Activated naive CD8-positive, alpha-beta T cell treated with anti-CD3 and anti-CD28 coated beads for 36 hours (primary cell): ENCODE measurements around the gene ZNF750. TPM values are rescaled to one million over a fixed set of nuclear protein-coding genes. Genes with fewer than 3 reads are reported as not detected.

Experiments used
- DNase-seq: peaks from one replicate; pipeline ENCODE4 v3.0.0; 2021
- H3K27ac Mint-ChIP-seq: one replicate; pipeline ENCODE4 v1.8.0; 2022; ENCODE audit warnings: mild to moderate bottlenecking, moderate library complexity, mixed read lengths
- H3K27me3 Mint-ChIP-seq: one replicate; pipeline ENCODE4 v1.8.0; 2022; ENCODE audit warnings: mild to moderate bottlenecking, mixed read lengths
- H3K36me3 Mint-ChIP-seq: one replicate; pipeline ENCODE4 v1.8.0; 2021; ENCODE audit warnings: mild to moderate bottlenecking, mixed read lengths
- H3K4me1 Mint-ChIP-seq: one replicate; pipeline ENCODE4 v1.8.0; 2021; ENCODE audit warnings: mixed read lengths
- H3K4me3 Mint-ChIP-seq: one replicate; pipeline ENCODE4 v1.8.0; 2022; ENCODE audit warnings: mild to moderate bottlenecking, moderate library complexity, mixed read lengths
- H3K9me3 Mint-ChIP-seq: one replicate; pipeline ENCODE4 v1.8.0; 2022; ENCODE audit warnings: mixed read lengths
- total RNA-seq, 2 experiments: library from RNA; stranded (reverse); gene quantifications; one replicate each; pipeline ENCODE4 v1.2.3, GENCODE V29; 2021

ZNF750 gene
- total RNA-seq, 2 experiments from 2014 or later = not detected

DNA sequence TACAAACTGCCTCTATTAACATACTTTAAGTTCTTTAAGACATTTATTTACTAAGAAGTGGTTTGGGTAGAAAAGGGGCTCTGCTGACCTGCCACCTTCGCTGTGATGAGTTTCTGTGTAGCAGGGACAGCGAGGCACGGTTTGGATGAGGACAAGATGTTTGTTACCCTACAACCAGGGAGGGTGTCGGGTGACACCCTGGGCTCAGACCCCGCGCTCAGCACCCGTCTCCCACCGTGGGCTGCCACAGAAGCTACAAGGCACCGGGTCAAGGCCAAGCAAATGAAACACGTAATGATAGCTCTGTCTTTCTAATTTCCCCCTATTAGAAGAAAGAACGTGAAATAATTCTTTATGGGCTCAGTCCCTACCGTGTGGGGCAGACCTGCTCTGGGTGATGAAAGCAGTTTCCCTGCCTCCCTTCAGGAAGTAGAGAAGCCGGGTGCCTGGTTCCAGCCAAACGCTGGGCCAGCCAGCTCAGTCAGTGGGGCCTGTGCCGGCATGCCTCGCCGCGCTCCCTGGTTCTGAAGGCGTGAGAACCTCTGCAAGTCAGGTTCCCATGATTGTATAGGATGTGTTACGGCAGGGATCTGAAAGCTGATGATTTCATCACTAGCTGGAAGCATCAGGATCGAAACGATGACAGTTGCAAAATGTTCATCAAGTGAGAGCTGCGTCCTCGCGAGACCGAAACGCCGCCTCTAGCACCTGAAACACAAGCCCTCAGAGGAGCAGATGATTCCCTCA lies 3.9 kb downstream of the ZNF750 start:
- H3K4me1 Mint-ChIP-seq = no peaks in the 10 kb centered on the region
- DNase-seq = no peak
- no peak overlapping the region for H3K4me3 Mint-ChIP-seq
- H3K27me3 Mint-ChIP-seq = no peaks in the 10 kb centered on the region
- H3K27ac Mint-ChIP-seq = no peak overlapping the region
- H3K9me3 Mint-ChIP-seq = no peaks in the 10 kb centered on the region
- no peaks in the 10 kb centered on the region for H3K36me3 Mint-ChIP-seq

DNA sequence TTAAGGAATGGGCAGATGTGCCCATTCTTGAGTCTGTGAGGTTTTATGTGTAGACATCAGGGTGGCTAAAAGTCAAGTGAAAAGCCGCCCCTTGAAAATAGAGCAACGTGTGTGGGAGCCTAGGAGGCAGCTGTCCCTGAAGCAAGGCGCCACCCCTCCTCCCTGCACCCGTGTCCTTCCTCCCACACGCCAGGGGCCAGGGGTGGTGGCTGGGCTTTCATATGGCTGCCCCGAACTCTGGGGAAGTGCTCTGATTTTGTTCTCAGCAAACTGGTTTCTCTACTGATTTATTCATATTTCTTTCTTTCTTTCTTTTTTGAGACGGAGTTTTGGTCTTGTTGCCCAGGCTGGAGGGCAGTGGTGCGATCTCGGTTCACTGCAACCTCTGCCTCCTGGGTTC lies 4.7 kb downstream of the ZNF750 start:
- no peak for DNase-seq
- H3K4me3 Mint-ChIP-seq = no peak overlapping the region
- no peak overlapping the region for H3K27ac Mint-ChIP-seq
- no peaks in the 10 kb centered on the region for H3K27me3 Mint-ChIP-seq
- H3K36me3 Mint-ChIP-seq = no peaks in the 10 kb centered on the region
- H3K9me3 Mint-ChIP-seq = no peaks in the 10 kb centered on the region
- no peaks in the 10 kb centered on the region for H3K4me1 Mint-ChIP-seq

DNA sequence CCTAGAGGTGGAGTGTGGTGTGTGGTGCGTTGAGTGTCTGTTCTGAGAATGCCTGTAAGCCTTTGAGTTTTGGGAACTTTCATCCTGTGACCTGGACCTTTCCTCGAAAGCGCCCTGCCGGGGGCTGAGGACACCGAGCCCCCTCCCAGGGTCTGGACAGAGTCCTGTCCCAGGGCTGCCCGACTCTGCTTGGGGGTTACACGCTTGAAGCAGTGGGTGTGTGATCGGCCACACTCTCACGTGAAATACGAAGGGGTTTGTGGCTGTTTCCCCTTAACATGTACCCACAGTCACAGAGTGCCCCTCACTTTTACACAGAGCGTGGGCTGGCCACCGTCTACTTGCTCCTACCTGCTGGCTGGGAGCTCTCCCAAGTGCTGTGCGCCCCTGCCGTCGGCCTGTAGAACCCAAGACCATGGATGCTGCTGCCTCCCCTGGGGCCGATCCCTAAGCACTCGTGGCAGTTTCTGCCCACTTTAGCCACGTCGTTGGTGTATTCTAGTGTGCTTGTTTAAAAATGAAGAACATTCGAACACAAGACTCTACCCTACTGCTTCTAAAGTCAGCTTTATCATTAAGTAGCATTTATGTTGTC lies 6.8 kb downstream of the ZNF750 start:
- H3K9me3 Mint-ChIP-seq = peaks cover under 1% of the 10 kb centered on the region
- no peak overlapping the region for H3K27ac Mint-ChIP-seq
- H3K36me3 Mint-ChIP-seq = peaks cover 12% of the 10 kb centered on the region
- H3K4me1 Mint-ChIP-seq = no peaks in the 10 kb centered on the region
- no peak overlapping the region for H3K4me3 Mint-ChIP-seq
- H3K27me3 Mint-ChIP-seq = no peaks in the 10 kb centered on the region
- no peak for DNase-seq

GRCh38 chr17:82832411-82832810 lies 7.4 kb downstream of the ZNF750 start:
- no peaks in the 10 kb centered on the region for H3K4me1 Mint-ChIP-seq
- H3K27ac Mint-ChIP-seq = no peak overlapping the region
- no peak overlapping the region for H3K4me3 Mint-ChIP-seq
- H3K9me3 Mint-ChIP-seq = peaks cover 5% of the 10 kb centered on the region
- H3K36me3 Mint-ChIP-seq = peaks cover 18% of the 10 kb centered on the region
- H3K27me3 Mint-ChIP-seq = no peaks in the 10 kb centered on the region
- no peak for DNase-seq

DNA sequence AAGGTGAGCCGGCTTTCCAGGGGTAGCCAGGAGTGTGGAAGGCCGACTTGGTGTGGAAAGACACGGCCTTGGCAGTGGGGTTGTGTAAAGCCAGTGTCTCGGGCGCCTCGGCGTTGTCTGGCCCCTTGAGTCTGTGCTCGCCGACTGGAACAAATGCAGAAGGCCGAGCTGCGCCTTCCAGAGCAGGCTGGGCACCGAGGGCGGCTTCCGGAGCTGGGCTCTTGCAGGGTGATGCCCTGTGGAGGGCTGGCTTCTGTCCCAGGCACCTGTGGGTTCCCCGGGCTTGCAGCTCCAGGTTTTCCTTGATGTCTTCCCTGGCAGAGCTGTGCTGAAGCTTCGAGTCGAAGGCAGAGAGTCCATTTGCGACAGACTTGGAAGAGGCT lies 8.0 kb downstream of the ZNF750 start:
- H3K4me1 Mint-ChIP-seq = no peaks in the 10 kb centered on the region
- no peaks in the 10 kb centered on the region for H3K27me3 Mint-ChIP-seq
- H3K27ac Mint-ChIP-seq = no peak overlapping the region
- peaks cover 5% of the 10 kb centered on the region for H3K9me3 Mint-ChIP-seq
- DNase-seq = no peak
- H3K36me3 Mint-ChIP-seq = peaks cover 24% of the 10 kb centered on the region
- no peak overlapping the region for H3K4me3 Mint-ChIP-seq

GRCh38 chr17:82831041-82831817 lies 8.6 kb downstream of the ZNF750 start:
- Mint-ChIP-seq H3K27ac (no peak overlapping the region), H3K4me3 (no peak overlapping the region), H3K27me3 (no peaks in the 10 kb centered on the region), H3K9me3 (peaks cover 5% of the 10 kb centered on the region), H3K4me1 (no peaks in the 10 kb centered on the region), H3K36me3 (peaks cover 26% of the 10 kb centered on the region)
- DNase-seq = no peak

DNA sequence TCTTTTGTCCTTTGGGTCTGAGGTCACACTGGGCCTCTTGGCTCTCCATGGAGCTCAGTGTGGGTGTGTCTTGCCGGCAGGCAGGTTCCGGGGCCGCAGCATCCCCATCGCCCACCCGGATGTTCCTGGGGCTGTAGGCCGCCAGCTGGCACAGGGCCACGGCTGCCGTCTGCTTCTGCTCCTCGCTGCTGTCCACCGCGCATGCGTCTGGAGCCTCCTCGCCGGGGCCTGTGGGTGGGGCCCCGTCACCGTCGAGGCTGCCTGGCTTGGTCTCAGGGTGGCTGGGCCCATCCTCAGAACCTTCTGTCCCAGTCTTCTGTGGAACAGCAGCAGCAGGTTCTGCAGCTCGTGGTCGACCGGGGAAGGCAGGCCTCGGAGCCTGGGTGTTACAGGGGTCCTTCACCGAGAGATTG lies 9.6 kb downstream of the ZNF750 start:
- no peaks in the 10 kb centered on the region for H3K4me1 Mint-ChIP-seq
- no peaks in the 10 kb centered on the region for H3K27me3 Mint-ChIP-seq
- no peak overlapping the region for H3K27ac Mint-ChIP-seq
- DNase-seq = no peak
- peaks cover 26% of the 10 kb centered on the region for H3K36me3 Mint-ChIP-seq
- H3K4me3 Mint-ChIP-seq = no peak overlapping the region
- H3K9me3 Mint-ChIP-seq = peaks cover 5% of the 10 kb centered on the region

DNA sequence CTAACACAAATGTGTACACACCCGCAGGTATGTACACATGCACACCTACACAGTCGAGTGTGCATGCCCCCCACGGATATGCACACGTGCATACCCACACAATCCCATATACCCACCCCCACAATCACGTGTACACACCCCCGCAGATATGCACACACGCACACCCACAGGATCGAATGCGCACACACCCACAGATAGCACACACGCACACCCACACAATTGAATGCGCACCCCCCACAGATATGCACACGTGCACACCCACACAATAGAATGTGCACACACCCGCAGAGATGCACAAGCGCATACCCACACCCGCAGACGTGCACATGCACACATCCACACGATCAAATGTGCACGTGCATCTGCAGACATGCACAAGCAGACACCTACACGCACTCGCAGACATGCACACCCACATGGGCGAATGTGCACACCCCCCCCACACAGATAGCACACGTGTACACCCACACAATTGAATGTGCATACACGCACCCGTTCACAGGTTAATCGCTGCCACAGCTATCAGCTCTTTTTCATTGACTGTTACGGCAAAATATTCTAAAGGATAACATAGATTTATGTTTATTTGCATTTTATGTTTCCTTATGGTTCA lies 10.8 kb downstream of the ZNF750 start:
- H3K4me1 Mint-ChIP-seq = no peaks in the 10 kb centered on the region
- no peaks in the 10 kb centered on the region for H3K27me3 Mint-ChIP-seq
- H3K27ac Mint-ChIP-seq = no peak overlapping the region
- H3K4me3 Mint-ChIP-seq = no peak overlapping the region
- H3K36me3 Mint-ChIP-seq = peaks cover 26% of the 10 kb centered on the region
- no peak for DNase-seq
- H3K9me3 Mint-ChIP-seq = peaks cover 5% of the 10 kb centered on the region

DNA sequence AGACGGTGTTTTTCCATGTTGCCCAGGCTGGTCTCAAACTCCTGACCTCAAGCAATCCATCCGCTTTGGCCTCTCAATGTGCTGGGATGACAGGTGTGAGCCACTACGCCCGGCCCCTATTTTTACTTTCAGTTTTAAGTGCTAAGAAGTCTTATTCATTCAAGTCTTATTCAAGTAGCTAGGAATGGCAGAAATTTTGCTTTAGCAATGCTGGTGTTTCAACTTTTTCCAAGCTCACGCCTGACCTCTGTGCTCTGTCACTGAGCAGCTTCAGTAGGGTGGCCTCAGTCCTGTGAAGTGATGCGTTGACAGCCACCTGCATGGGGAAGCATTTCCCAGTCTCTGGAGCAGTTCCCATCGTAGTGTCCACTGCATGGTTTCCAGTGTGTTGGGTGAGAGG lies 12.9 kb downstream of the ZNF750 start:
- Mint-ChIP-seq H3K4me1 (no peaks in the 10 kb centered on the region), H3K4me3 (no peak overlapping the region), H3K36me3 (peaks cover 32% of the 10 kb centered on the region), H3K27me3 (no peaks in the 10 kb centered on the region), H3K27ac (no peak overlapping the region), H3K9me3 (peaks cover 5% of the 10 kb centered on the region)
- no peak for DNase-seq

DNA sequence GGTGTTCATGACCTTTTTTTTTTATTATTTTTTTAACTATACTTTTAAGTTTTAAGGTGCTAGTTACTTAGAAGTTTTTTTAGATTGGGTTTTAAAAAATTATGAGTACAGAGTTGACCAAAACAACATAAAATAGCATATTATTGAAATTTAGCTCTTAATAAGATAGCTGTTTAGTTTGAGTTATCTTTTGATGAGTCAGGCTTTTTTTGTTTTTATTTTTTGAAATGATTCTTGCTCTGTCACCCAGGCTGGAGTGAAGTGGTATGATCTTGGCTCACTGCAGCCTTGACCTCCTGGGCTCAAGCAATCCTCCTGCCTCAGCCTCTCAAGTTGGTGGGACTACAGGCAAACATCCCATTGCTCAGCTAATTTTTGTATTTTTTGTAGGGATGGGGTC lies 13.6 kb downstream of the ZNF750 start:
- peaks cover 5% of the 10 kb centered on the region for H3K9me3 Mint-ChIP-seq
- H3K27me3 Mint-ChIP-seq = no peaks in the 10 kb centered on the region
- no peak overlapping the region for H3K27ac Mint-ChIP-seq
- no peaks in the 10 kb centered on the region for H3K4me1 Mint-ChIP-seq
- no peak overlapping the region for H3K4me3 Mint-ChIP-seq
- H3K36me3 Mint-ChIP-seq = peaks cover 33% of the 10 kb centered on the region
- DNase-seq = no peak

- no peaks in the 10 kb centered on the region for H3K27me3 Mint-ChIP-seq
- H3K4me3 Mint-ChIP-seq = no peak overlapping the region
- H3K27ac Mint-ChIP-seq = no peak overlapping the region
- H3K4me1 Mint-ChIP-seq = no peaks in the 10 kb centered on the region
- no peak for DNase-seq
- H3K36me3 Mint-ChIP-seq = peaks cover 39% of the 10 kb centered on the region
- peaks cover 5% of the 10 kb centered on the region for H3K9me3 Mint-ChIP-seq
Observed at GRCh38 chr17:82825540-82826124, 14.2 kb downstream of the ZNF750 start.

GRCh38 chr17:82823004-82823403 lies 16.8 kb downstream of the ZNF750 start:
- H3K27ac Mint-ChIP-seq = no peak overlapping the region
- H3K27me3 Mint-ChIP-seq = no peaks in the 10 kb centered on the region
- DNase-seq = no peak
- peaks cover 10% of the 10 kb centered on the region for H3K9me3 Mint-ChIP-seq
- H3K36me3 Mint-ChIP-seq = peaks cover 53% of the 10 kb centered on the region
- H3K4me1 Mint-ChIP-seq = no peaks in the 10 kb centered on the region
- H3K4me3 Mint-ChIP-seq = no peak overlapping the region

DNA sequence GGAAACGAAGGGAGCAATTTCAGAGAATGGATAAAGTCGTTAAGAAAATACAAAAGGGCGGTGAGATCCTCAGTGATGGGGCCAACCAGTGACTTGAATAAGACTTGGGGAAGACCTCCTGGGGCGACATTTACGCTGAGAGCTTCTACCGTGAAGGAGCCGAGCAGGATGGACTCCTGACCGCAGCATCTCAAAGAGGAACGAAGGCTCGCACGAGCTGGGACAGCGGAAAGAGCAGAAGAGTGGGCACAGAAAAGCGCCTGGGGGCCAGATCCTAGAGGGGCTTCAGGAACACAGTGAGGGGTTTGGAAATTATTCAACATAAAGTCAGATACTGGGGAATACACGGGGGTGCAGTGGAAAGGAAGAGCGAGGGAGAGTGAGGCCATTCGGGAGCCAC lies 17.5 kb downstream of the ZNF750 start:
- no peaks in the 10 kb centered on the region for H3K27me3 Mint-ChIP-seq
- no peak overlapping the region for H3K4me3 Mint-ChIP-seq
- H3K36me3 Mint-ChIP-seq = peaks cover 52% of the 10 kb centered on the region
- peaks cover 5% of the 10 kb centered on the region for H3K9me3 Mint-ChIP-seq
- no peak overlapping the region for H3K27ac Mint-ChIP-seq
- no peaks in the 10 kb centered on the region for H3K4me1 Mint-ChIP-seq
- DNase-seq = no peak

- H3K4me1 Mint-ChIP-seq = no peaks in the 10 kb centered on the region
- no peak for DNase-seq
- H3K36me3 Mint-ChIP-seq = peaks cover 45% of the 10 kb centered on the region
- H3K27ac Mint-ChIP-seq = no peak overlapping the region
- no peaks in the 10 kb centered on the region for H3K27me3 Mint-ChIP-seq
- H3K9me3 Mint-ChIP-seq = peaks cover 5% of the 10 kb centered on the region
- H3K4me3 Mint-ChIP-seq = no peak overlapping the region
Observed at GRCh38 chr17:82821554-82821953, 18.3 kb downstream of the ZNF750 start.
